HEK293 (cell line): Measurements from ENCODE around the gene ADAMTS17.

Source experiments
- CTCF ChIP-seq: fragments of 450-650 bp; formaldehyde crosslinking; IDR thresholded peaks from 2 replicates; pipeline ENCODE4 v1.5.1; 2016; ENCODE audit warnings: missing biosample characterization, missing genetic modification characterization
- PBX3 ChIP-seq: sonication (generic); formaldehyde crosslinking; IDR thresholded peaks from 2 replicates; pipeline ENCODE4 v1.8.1; 2022; ENCODE audit warnings: mild to moderate bottlenecking, moderate library complexity, missing genetic modification reagents
- YY1 ChIP-seq: fragments of 450-650 bp; formaldehyde crosslinking; IDR thresholded peaks from 2 replicates; pipeline ENCODE4 v1.5.1; 2018; ENCODE audit warnings: missing biosample characterization, missing genetic modification characterization
- ZBTB21 ChIP-seq: fragments of 450-650 bp; formaldehyde crosslinking; IDR thresholded peaks from 2 replicates; pipeline ENCODE4 v1.5.1; 2017; ENCODE audit warnings: missing biosample characterization, missing genetic modification characterization

- TF ChIP-seq ZBTB21 = no peak
- TF ChIP-seq YY1 = no peak
- TF ChIP-seq PBX3 (CRISPR knock-in tag) = no peak
- TF ChIP-seq CTCF (tag by site-specific recombination) = no peak
These were observed 170.4 kb downstream of the ADAMTS17 start for GRCh38 chr15:100171411-100171810.
